A204.1 (cell line): Measurements from ENCODE around the gene SIPA1L3.

Experiments used
- FAIRE-seq: peaks from 2 replicates; lab custom pipeline; 2012; peaks lifted over from hg19 to GRCh38; lab: Jason Lieb, UNC

Gene SIPA1L3

DNA sequence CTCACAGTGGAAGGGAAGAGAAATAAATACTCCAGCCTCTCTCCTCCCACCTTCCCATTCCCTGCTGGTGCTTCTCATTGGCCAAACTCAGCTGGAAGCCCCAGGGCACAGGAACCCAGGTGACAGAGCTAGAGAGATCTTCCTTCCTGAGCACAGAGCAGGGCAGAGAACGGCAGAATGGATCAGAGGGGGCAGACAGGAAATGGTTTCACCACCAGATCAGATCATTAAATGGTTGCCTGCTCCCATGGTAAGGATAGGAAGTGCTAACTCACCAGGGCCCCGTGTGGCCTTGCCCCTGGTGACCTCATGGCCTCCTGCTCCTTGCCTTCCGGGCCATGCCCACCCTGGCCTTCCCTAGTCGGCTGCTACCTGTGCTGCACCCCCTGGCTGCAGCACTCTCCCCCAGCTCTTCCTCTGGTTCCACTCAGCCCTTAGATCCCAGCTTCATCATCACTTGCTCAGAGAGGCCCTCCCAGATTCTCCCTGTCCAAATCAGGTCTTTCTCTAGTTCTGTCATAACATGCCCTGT, 208.3 kb downstream of the SIPA1L3 start:
- no peak for FAIRE-seq

DNA sequence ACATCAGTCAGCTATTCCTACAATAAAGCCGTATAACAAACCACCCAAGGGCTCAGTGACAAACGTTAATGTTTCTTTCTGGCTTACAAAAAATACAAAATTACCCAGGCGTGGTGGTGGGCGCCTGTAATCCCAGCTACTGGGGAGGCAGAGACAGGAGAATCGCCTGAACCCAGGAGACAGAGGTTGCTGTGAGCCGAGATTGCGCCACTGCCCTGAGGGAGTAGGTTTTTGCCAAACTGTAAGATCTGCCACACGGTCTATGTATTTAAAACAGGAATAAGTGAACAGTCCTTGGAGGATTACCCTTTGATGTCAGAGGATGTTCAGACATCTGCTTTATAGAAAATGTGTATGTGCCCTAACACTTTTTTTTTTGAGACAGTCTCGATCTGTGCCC, 211.2 kb downstream of the SIPA1L3 start:
- FAIRE-seq, result no peak

DNA sequence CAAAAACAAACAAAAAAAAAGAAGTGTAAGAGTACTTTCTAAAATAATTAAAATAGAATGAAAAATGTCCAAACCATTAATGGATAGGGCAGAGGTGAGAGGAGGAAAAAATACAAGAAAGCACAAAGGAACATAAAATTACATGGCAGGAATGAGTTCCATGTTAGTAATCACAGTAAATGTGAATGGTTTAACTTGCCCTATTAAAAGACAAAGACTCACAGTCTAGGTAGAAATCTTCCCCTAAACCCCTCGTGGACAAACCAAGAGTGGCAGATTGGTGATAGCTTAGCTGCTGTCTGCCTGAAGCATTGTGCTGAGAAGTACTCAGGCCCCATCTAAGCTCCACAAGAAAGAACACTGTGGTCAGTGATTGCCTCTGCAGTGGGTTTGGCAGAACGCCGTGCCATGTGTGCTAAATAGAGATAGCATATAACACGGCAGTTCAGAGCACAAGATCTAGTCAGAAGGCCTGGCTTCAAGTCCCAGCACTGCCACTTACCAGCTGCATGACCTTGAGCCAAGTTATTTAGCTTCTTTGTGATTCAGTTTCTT, 213.5 kb downstream of the SIPA1L3 start:
- FAIRE-seq, result no peak

DNA sequence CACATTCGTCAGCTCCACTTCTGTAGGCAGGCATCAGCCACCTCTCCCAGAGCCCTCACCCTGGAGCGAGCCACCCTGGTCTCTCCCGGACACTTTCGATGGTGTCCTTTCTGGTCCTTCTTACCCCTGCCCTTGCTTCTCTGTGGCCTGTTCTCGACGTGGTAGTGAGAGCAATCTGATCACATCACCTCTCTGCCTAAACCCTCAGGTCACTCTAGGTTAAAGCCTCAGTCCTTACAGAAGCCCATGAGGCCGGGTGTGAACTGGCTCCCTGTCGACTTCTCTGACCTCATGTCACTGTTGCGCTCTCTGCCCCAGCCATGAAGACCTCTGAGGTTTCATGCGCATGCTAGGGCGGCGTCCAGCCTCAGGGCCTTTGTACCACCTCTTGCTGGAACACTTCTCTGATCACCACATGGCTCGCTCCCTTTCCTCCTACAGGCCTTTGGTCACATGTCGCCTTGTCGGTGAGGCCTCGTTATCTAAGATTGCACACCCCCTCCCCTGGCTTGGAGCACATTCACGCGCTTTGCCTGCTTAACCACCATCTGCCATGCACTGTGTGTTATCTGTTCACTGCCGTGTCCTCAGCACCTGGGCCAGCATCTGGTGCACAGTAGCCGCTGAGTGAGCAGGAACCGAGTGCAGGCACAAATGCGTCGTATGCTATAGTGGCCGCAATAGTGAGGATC, 215.5 kb downstream of the SIPA1L3 start:
- FAIRE-seq, result no peak

DNA sequence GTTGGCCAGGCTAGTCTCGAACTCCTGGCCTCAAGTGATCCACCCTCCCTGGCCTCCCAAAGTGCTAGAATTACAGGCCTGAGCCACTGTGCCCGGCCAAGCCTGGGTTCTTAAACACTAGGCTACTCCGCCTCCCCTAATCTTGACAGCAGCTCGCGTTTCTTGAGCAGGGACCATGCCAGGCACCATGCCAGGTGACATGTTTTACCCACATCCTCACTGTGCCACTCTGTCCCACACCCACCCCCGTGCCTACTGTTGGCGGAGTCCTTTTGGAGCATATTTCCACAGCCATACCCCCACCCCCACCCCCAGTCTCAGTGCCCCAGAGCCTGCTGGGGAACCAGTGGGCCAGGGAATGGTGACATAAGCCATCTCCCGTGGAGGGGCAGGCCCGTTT, 218.2 kb downstream of the SIPA1L3 start:
- FAIRE-seq, result no peak

DNA sequence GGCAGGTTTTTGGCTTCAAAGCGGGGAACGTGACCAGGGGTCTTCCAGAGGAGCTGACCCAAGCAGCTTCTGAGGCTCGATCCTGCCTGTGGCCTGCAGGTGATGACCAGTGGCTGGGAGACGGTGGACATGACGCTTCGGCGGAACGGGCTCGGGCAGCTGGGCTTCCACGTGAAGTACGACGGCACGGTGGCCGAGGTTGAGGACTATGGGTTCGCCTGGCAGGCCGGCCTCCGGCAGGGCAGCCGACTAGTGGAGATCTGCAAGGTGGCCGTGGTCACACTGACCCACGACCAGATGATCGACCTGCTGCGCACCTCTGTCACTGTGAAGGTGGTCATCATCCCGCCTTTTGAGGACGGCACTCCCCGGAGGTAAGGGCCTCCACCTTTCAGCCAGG, 223.4 kb downstream of the SIPA1L3 start:
- no peak for FAIRE-seq

DNA sequence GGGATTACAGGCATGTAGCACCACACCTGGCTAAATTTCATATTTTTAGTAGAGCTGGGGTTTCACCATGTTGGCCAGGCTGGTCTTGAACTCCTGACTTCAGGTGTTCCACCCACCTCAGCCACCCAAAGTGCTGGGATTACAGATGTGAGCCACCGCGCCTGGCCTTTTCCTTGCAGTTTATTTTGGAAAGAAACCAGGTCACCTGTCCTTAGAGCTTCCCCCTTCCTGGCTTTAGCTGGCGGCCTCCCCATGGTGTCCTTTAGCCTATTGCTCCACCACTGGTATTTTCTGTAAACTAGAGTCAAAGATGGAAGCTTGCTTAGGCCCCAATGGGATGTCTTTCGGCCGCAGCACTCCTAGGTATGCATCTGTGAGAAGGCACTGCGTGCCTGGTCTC, 225.8 kb downstream of the SIPA1L3 start:
- FAIRE-seq, result no peak

DNA sequence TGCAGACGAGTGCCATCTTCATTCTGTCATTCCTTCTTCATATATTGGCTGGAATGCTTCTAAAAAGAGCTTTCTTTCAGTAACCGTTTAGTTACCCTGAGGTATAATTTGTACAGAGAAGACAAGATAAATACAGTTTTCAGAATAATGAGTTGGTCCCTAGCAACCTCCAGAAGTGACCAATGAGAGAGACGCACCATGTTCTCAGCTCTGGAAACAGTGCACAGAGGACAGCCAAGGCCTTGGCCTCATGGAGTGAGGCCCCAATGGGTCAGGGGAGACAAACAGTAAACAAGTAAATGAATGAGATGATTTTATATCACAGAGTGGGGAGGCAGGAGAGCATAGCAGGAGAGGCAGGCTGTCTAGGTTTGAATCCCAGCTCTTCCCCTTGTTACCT, 226.3 kb downstream of the SIPA1L3 start:
- FAIRE-seq, result no peak

DNA sequence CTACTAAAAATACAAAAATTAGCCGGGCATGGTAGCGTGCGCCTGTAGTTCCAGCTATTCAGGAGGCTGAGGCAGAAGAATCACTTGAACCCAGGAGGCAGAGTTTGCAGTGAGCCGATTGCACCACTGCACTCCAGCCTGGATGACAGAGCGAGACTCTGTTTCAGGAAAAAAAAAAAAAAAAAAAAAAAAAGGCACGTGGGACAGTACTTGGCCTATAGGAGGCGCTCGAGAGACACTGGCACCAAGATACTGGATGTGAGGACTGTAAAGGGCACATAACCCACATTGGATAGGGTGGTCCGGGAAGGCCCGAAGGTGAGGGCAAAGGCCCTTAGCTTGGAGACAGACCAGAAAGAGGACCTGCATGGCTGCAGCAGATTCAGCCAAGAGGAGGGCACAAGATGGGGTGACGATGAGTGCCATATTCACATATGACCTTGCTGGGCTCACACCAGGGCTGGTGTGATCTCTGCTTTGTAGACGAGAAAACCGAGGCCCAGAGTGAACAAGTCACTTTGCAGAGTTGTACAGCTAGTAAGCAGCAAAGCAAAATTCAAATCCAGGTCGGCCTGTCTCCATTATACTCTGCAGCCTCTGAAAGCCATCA, 227.6 kb downstream of the SIPA1L3 start:
- no peak for FAIRE-seq

DNA sequence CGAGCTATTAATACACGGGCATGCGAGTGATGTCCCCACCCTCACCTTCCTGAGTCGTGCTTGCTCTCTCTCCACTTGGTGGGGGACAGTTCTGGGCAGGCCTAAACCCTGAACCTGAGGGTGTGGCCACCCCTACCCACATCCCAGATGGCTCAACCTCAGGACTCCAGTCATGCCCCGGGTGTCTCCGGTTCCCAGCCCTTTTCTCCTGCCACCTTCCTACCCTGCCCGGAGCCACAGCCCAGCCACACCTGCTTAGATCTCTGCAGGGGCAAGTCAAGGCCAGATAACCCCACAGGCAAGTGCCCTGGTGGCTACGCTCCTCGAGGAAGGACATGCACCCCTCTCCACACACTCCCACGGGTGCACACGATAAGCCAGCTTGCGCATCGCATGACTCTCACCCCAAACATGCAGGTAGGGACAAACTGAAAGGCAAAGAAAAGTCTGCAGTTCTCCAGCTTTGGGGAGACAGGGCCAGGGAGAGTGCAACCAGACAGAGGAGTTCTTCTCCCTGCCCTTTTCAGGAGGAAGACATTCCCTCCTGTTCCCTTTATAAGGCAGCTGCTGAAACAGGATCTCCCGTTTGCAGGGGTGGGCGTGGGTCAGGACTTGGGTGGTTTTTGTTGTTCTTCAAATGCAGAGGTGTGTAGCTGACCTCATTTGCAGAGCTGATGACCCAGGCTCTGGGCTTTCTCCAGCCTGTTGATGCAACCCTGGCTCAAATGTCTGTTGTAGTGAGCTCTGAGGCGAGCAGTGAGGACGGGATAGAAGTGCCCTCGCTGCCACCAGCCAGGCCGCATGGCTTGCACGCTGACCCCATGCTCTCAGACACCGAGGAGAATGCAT, 228.4 kb downstream of the SIPA1L3 start:
- FAIRE-seq, result no peak

DNA sequence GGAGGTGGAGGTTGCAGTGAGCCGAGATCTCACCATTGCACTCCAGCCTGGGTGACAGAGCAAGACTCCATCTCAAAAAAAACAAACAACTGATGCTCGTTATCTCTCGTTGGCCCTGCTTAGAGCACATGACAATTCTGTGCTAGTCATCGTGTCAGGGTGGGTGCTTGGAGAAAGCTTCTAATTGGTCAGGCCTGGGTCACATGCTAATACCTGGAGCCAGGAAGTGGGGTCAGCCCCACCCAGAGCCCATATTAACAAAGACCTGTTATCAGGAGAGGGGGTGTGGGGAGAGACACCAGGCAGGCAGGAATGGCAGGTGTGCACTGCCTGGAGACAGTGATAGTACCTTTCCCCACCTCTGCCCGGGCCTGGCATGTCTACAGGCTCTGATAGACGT, 232.1 kb downstream of the SIPA1L3 start:
- FAIRE-seq, result no peak

DNA sequence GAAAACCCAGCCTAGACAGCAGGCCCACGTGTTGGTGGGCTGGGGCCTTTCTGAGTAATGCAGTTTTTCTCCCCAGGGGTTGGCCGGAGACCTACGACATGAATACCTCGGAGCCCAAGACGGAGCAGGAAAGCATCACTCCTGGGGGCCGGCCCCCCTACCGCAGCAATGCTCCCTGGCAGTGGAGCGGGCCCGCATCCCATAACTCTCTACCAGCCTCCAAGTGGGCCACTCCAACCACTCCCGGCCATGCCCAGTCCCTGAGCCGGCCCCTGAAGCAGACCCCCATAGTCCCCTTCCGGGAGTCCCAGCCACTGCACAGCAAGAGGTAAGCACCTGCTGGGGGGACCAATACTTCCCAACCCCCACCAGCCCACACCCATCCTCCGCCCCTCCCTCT, 234.1 kb downstream of the SIPA1L3 start:
- no peak for FAIRE-seq

DNA sequence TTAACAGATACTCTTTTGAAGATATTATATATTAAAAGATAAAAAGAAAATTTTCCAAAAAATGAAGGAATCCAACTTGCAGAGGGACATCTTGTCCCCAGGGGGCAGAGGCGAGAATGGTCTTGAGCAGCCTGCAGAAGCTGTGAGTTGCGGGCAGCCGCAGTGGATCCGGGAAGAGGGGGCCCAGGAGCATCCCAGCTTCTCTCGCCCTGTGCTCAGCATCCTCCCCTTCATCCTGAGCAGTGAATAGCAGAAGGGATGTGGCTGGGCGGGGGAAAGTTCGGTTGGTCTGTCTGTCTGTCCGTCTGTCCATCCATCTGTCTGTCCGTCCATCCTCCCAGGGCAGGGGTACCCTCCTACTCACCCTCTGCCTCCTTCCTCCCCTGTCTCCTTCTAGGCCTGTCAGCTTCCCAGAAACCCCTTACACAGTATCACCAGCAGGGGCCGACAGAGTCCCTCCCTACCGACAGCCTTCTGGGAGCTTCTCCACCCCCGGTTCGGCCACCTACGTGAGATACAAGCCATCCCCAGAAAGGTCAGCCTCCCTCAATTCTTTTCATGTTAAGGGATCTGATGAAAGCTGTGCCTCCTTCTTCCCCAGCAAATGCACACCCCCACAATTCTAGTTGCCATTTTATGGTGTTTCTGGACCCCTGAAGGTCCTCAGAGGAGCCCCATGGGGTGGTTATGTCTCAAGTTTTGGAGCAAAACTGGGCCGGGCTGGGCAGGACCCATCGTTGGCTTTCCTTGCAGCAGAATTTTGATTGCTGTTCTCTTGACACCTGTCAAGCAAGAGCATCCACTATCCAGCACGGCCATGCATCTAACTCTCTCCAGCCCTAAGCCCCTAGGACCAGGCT, 235.4 kb downstream of the SIPA1L3 start:
- FAIRE-seq, result no peak

DNA sequence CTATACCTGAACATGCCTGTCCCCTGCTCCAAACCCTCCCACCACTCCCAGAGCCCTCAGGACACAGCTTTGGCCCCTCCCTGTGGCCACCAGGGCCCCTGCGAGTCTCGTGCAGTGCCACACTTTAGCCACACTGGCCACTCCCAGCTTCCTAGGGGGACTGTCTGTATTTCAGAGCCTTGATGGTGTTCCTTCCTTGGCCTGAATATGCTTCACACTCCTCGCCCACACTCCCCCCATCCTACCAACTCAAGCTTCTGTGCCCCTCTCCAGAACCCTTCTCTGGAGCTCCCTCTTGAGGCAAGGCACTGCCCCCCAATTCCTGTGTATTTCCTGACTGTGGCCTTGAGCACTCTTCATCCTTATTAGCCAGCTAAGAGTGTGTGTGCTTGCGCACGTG, 236.8 kb downstream of the SIPA1L3 start:
- FAIRE-seq, result no peak

DNA sequence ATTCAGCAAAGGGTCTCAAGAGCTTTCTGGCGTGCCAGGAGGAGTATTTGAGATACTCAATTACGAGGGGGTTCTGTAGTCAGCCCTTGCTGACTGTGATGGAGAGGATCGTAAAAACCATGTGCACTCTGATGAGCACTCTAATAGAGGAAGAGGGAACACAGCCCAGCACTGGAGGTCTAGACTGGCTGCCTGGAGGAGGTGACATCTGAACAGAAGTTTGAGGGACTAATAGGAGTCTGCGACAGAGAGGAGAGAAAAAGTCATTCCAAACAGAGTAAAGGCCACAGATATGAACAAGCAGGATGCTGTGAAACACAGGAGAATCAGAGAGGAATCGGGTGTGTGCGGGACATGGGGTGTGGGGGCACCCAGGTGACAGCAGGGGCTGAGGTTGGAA, 237.7 kb downstream of the SIPA1L3 start:
- no peak for FAIRE-seq

DNA sequence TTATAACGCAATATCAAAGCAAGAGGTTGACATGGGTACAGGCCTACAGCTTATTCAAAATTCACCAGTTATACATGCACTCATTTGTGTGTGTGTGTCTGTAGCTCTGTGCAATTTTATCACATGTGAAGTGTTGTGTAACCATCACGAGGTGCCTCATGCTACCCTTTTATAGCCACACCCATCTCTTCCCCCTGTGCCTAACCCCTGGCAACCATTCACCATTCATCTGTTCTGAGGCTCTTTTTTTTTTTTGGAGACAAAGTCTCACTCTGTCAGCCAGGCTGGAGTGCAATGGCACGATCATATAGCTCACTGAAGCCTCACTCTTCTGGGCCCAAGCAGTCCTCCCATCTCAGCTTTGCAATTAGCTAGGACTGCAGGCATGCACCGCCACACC, 238.6 kb downstream of the SIPA1L3 start:
- FAIRE-seq, result no peak

DNA sequence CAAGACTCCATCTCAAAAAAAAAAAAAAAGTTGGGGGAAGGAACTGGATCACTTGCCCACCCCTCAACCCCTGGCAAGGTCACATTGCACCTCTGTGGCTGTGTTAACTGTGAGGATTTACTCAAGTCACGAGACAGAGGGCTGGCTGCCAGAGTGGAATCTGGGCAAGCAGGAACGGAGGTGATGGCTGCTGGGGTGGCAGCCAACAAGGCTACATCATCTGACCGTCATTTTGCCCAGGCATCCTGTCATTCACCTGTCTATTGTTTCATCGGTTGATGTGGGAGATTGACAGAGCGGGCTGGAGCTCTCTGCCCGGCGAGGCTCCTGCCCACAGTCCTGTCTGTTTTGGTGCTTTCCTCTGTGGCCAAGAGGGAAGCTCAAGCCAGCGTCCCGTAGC, 241.3 kb downstream of the SIPA1L3 start:
- no peak for FAIRE-seq

DNA sequence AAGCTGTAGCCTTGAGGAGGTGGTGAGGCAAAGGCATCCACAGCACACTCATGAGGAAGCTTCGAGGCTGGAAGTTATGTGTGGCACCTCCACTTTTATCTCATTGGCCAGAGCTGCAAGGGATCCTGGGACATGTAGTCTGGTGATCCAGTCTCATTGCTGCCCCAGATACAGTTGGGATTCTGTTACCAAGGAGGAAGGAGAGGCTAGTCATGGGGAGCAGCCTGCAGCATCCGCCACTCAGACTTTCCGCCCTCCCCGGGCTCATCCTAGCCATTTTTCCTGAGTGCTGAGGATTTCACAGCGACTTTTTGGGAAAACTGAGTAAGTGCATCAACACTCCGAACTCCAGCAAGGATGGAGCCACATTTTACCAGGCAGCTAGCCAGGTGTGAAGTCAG, 242.7 kb downstream of the SIPA1L3 start:
- FAIRE-seq, result no peak

DNA sequence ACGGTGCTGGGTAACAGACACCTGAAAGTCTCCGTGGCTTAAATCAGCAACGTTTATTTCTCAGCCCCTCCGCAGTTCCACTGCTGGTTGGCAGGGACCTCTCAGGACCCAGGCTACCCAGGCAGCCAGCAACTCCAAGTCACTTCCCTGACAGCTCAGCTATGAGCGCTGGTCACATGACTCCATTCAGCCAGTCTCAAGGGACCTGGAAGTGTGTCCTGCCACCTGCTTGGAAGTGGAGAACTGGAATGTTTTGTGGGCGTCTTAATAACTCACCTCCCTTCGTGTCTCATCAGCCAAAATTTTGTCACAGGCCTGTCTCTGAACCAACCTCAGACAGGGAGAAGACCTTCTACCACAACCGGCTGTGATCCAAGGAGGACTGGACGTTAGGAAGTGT, 244.2 kb downstream of the SIPA1L3 start:
- FAIRE-seq, result no peak

DNA sequence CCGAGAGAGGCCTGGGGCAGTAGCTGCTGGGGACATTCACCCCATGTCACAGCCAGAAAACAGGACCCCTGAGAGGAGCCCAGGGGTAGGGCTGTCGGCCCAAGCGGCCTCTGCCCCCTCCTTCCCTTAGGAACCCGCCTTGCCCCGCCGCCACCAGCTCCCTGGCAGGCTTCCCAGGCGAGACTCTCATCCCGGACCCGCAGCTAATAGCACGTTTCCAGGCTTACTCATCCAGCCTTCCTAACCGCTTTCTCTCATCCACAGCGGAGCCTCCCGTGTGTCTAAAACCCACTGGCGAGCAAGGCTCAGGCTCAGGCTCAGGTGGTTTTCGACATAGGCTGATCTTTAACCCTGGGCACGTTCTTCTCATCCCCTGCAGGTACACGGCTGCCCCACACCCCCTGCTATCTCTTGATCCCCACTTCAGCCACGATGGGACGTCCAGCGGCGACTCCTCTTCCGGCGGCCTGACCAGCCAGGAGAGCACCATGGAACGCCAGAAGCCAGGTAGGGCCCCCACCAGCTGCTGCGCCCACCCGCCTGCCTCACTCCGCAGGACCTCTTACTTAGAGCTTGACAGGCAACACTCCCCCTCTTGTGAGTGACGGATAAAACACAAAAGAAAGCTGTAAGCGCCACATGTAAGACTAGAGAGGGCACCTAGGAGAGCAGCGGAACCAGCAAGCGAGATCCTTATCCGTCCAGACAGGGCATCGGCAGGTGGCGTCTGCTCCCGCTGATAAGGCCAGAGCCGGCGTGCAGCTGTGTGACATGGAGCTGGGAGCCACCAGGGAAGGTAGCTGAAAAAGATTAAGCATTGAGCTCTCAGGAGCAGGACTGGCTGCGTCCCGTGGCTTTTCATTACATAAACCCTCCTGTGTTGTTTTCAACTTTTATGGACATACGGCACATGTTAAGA, 245.7 kb downstream of the SIPA1L3 start:
- no peak for FAIRE-seq

DNA sequence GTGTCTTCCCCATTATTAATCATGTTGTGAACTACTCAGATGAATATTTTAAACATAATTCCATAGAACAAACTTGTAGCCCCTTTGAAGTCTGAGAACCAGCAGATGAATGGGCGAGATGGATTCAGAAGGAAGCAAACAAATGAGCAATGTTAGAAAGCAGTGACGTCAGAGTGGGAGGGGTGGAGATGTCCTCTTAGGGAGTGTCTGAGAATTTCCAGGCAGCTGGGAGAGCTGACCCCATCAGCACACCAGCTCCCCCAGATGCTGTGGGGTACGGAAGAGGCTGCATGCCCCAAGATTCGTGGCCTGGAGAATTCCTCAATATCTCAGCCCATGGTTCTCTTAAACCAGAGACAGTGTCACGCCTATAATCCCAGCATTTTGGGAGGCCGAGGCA, 248.4 kb downstream of the SIPA1L3 start:
- FAIRE-seq, result no peak
